ENCODE results near the gene NBL1.

DNA sequence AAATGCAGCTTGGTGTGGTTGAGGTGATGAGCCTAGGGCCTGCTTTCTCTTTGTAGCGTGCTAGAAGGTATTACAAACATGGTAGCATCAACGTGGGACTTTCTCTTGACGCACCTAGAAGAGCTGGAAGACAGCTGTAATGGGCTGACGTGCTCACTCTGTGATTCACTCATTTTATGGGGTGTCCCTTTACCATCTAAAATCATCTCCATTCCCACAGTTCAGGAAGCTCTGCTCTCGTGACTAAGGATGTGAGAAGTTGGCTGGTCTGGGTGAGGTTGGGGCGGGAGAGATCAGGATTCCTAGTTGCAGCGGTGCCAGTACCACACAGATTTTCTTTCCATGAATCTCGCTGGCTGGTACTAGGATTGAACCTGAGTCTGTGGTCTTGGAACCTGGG is 24.8 kb downstream of the NBL1 start:
- TF ChIP-seq SPI1 (IDR thresholded peaks at IDR 0.05; ENCODE audit: borderline replicate concordance, insufficient read depth, low read depth, low read length), result no peak
- TF ChIP-seq EZH2 (IDR thresholded peaks at IDR 0.05; ENCODE audit: borderline replicate concordance, control insufficient read depth, low read depth, low read length), result no peak
- TF ChIP-seq JUND (IDR thresholded peaks at IDR 0.05; ENCODE audit: low read depth, low read length), result no peak
- no peak for TF ChIP-seq CBX3 (IDR thresholded peaks at IDR 0.05; ENCODE audit: borderline replicate concordance, low read depth)
- TF ChIP-seq FOXK2 (IDR thresholded peaks at IDR 0.05), result no peak
- TF ChIP-seq, protein P1, sequence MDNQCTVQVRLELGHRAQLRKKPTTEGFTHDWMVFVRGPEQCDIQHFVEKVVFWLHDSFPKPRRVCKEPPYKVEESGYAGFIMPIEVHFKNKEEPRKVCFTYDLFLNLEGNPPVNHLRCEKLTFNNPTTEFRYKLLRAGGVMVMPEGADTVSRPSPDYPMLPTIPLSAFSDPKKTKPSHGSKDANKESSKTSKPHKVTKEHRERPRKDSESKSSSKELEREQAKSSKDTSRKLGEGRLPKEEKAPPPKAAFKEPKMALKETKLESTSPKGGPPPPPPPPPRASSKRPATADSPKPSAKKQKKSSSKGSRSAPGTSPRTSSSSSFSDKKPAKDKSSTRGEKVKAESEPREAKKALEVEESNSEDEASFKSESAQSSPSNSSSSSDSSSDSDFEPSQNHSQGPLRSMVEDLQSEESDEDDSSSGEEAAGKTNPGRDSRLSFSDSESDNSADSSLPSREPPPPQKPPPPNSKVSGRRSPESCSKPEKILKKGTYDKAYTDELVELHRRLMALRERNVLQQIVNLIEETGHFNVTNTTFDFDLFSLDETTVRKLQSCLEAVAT (IDR thresholded peaks at IDR 0.05), result no peak
- no peak for TF ChIP-seq GATAD2B (conservative IDR thresholded peaks at IDR 0.05; ENCODE audit: low read depth)
- TF ChIP-seq NBN (IDR thresholded peaks at IDR 0.05), result no peak
- no peak for TF ChIP-seq HDGF (IDR thresholded peaks at IDR 0.05)
- TF ChIP-seq, protein P2, sequence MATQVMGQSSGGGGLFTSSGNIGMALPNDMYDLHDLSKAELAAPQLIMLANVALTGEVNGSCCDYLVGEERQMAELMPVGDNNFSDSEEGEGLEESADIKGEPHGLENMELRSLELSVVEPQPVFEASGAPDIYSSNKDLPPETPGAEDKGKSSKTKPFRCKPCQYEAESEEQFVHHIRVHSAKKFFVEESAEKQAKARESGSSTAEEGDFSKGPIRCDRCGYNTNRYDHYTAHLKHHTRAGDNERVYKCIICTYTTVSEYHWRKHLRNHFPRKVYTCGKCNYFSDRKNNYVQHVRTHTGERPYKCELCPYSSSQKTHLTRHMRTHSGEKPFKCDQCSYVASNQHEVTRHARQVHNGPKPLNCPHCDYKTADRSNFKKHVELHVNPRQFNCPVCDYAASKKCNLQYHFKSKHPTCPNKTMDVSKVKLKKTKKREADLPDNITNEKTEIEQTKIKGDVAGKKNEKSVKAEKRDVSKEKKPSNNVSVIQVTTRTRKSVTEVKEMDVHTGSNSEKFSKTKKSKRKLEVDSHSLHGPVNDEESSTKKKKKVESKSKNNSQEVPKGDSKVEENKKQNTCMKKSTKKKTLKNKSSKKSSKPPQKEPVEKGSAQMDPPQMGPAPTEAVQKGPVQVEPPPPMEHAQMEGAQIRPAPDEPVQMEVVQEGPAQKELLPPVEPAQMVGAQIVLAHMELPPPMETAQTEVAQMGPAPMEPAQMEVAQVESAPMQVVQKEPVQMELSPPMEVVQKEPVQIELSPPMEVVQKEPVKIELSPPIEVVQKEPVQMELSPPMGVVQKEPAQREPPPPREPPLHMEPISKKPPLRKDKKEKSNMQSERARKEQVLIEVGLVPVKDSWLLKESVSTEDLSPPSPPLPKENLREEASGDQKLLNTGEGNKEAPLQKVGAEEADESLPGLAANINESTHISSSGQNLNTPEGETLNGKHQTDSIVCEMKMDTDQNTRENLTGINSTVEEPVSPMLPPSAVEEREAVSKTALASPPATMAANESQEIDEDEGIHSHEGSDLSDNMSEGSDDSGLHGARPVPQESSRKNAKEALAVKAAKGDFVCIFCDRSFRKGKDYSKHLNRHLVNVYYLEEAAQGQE (IDR thresholded peaks at IDR 0.05; ENCODE audit: low read depth, low read length), result no peak
- TF ChIP-seq SREBF2 (IDR thresholded peaks at IDR 0.05; ENCODE audit: low read length), result no peak
- no peak for TF ChIP-seq POLR2A (IDR thresholded peaks at IDR 0.05; ENCODE audit: low read depth, low read length)
- TF ChIP-seq, protein P3, sequence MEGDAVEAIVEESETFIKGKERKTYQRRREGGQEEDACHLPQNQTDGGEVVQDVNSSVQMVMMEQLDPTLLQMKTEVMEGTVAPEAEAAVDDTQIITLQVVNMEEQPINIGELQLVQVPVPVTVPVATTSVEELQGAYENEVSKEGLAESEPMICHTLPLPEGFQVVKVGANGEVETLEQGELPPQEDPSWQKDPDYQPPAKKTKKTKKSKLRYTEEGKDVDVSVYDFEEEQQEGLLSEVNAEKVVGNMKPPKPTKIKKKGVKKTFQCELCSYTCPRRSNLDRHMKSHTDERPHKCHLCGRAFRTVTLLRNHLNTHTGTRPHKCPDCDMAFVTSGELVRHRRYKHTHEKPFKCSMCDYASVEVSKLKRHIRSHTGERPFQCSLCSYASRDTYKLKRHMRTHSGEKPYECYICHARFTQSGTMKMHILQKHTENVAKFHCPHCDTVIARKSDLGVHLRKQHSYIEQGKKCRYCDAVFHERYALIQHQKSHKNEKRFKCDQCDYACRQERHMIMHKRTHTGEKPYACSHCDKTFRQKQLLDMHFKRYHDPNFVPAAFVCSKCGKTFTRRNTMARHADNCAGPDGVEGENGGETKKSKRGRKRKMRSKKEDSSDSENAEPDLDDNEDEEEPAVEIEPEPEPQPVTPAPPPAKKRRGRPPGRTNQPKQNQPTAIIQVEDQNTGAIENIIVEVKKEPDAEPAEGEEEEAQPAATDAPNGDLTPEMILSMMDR (IDR thresholded peaks at IDR 0.05 in 2 of 3, conservative IDR thresholded peaks at IDR 0.05 in 1 of 3; ENCODE audit: control insufficient read depth in 2 of 3, extremely low read depth in 1 of 3, insufficient read depth in 1 of 3, low read depth in 3 of 3, low read length in 3 of 3), result no peak
- no peak for TF ChIP-seq HCFC1 (IDR thresholded peaks at IDR 0.05; ENCODE audit: low read length)

All from GM12878 (cell line).